GM12878 (cell line): ENCODE results near the gene AXL. TPM values are rescaled to one million over a fixed set of nuclear protein-coding genes. Genes with fewer than 3 reads are reported as not detected.

Experiments
- ATAC-seq: fragments of 200-7000 bp; cut with Tn5 transposase; 3 replicates; pipeline ENCODE4 v1.9.1; 2020; ENCODE audit warnings: mild to moderate bottlenecking, moderate library complexity
- BruUV-seq: library from RNA; stranded (reverse); fragments of 400-500 nt; replicated peaks from 2 replicates; lab custom pipeline; 2021; lab: Mats Ljungman, UMichigan
- CTCF ChIA-PET: fragments of 300-600 bp; sonication (Branson Sonifier 250); formaldehyde crosslinking; extraction: SDS; loops from one replicate; lab custom pipeline; 2021; ENCODE audit warnings: inconsistent platforms; lab: Yijun Ruan, JAX
- POLR2A ChIA-PET: fragments of 350-600 bp; formaldehyde crosslinking; extraction: SDS; loops from one replicate; lab custom pipeline; 2021; ENCODE audit warnings: inconsistent platforms; lab: Charles Lee
- RAD21 ChIA-PET: fragments of 300-600 bp; sonication (Branson Sonifier 250); formaldehyde crosslinking; loops from one replicate; lab custom pipeline; 2023; ENCODE audit warnings: antibody characterized with exemption; ENCODE audit not compliant: unreplicated experiment; lab: Charles Lee
- SMC1A ChIA-PET: fragments of 300-600 bp; sonication (Branson Sonifier 250); formaldehyde crosslinking; loops from one replicate; lab custom pipeline; 2023; ENCODE audit not compliant: unreplicated experiment, uncharacterized antibody; lab: Charles Lee
- DNase-seq: peaks from one replicate; pipeline ENCODE4 v3.0.0-alpha.2; 2011; ENCODE audit warnings: low read depth, low spot score
- FAIRE-seq: peaks from 3 replicates; lab custom pipeline; 2011; peaks lifted over from hg19 to GRCh38; lab: Jason Lieb, UNC
- H2AFZ ChIP-seq: 2 replicates; pipeline ENCODE4 v1.6.0; 2011; ENCODE audit warnings: low read depth, low read length, control low read depth; ENCODE audit not compliant: control insufficient read depth
- H3K27ac ChIP-seq: 2 replicates; pipeline ENCODE4 v1.5.1; 2011; ENCODE audit warnings: control low read depth; ENCODE audit not compliant: control insufficient read depth, insufficient read depth
- H3K27me3 ChIP-seq, 2 experiments: replicated peaks in 1 of 2; 2 replicates each; pipeline versions ENCODE4 v1.6.0 to v1.6.1; 2011; ENCODE audit warnings: low read length in 1 of 2; ENCODE audit not compliant: control insufficient read depth in 2 of 2, insufficient read depth in 2 of 2
- H3K36me3 ChIP-seq, 2 experiments: 2 replicates each; pipeline ENCODE4 v1.5.1; 2011; ENCODE audit warnings: low read length in 1 of 2; ENCODE audit not compliant: control insufficient read depth in 2 of 2, insufficient read depth in 2 of 2
- H3K4me1 ChIP-seq: 2 replicates; pipeline ENCODE4 v1.6.1; 2011; ENCODE audit warnings: mild to moderate bottlenecking, low read length, moderate library complexity, mixed read lengths; ENCODE audit not compliant: control insufficient read depth, insufficient read depth
- H3K4me2 ChIP-seq: 2 replicates; pipeline ENCODE4 v1.6.0; 2011; ENCODE audit warnings: control low read depth; ENCODE audit not compliant: control insufficient read depth, insufficient read depth
- H3K4me3 ChIP-seq: fragments of 200-600 bp; sonication (generic); 2 replicates; pipeline ENCODE4 v1.5.1; 2016
- H3K79me2 ChIP-seq: 2 replicates; pipeline ENCODE4 v1.6.0; 2011; ENCODE audit warnings: low read length; ENCODE audit not compliant: control insufficient read depth, insufficient read depth
- H3K9ac ChIP-seq: 2 replicates; pipeline ENCODE4 v1.8.0; 2011; ENCODE audit warnings: low read length, control low read depth, mixed read lengths; ENCODE audit not compliant: control insufficient read depth, insufficient read depth
- H3K9me3 ChIP-seq: replicated peaks from 3 replicates; pipeline ENCODE4 v1.5.1; 2011; ENCODE audit warnings: mild to moderate bottlenecking, low read length; ENCODE audit not compliant: control insufficient read depth, insufficient read depth
- H4K20me1 ChIP-seq: 2 replicates; pipeline ENCODE4 v1.6.0; 2011; ENCODE audit not compliant: control insufficient read depth, insufficient read depth
- CHD4 ChIP-seq: fragments of 200-600 bp; sonication (generic); IDR thresholded peaks from 2 replicates; pipeline ENCODE4 v1.6.1; 2016; ENCODE audit warnings: mild to moderate bottlenecking
- GABPA ChIP-seq: IDR thresholded peaks from 2 replicates; pipeline ENCODE4 v1.6.1; 2014; ENCODE audit warnings: antibody characterized with exemption, low read depth, mild to moderate bottlenecking, inconsistent platforms
- POLR2AphosphoS2 ChIP-seq: IDR thresholded peaks from 2 replicates; pipeline ENCODE4 v1.6.1; 2011; ENCODE audit warnings: low read depth, mild to moderate bottlenecking, low read length, improper control_type of control experiment, moderate library complexity
- SPI1 ChIP-seq: IDR thresholded peaks from 2 replicates; pipeline ENCODE4 v1.6.1; 2011; ENCODE audit warnings: low read depth, mild to moderate bottlenecking, low read length, moderate library complexity, borderline replicate concordance; ENCODE audit not compliant: insufficient read depth
- TBL1XR1 ChIP-seq: IDR thresholded peaks from 2 replicates; pipeline ENCODE4 v1.6.1; 2012; ENCODE audit warnings: low read depth, low read length, improper control_type of control experiment
- WGBS: methylation state at CpG from one replicate; pipeline ENCODE4 v1.1.6; 2016; ENCODE audit warnings: low lambda C conversion rate; ENCODE audit not compliant: insufficient replicate concordance, insufficient coverage; ENCODE audit errors: missing lambda C conversion rate; 5-methylcytosine and 5-hydroxymethylcytosine counted together
- in situ Hi-C: fragments of 300-500 bp; cut with MboI; formaldehyde crosslinking; loops from 9 replicates; pipeline ENCODE4 v1.14.3; 2018; ENCODE audit warnings: mixed read lengths
- intact Hi-C: fragments of 100-400 bp; cut with micrococcal nuclease; formaldehyde crosslinking; loops from one replicate; pipeline ENCODE4 v1.14.2; 2022; ENCODE audit not compliant: unreplicated experiment
- polyA plus RNA-seq, 11 experiments: library from polyadenylated mRNA; depleted of rRNA in 4 of 11; unstranded in 6 of 11; stranded (reverse) in 5 of 11; fragments of >200 nt; fragmentation: Nextera tagmentation in 4 of 11; fragmentation: Illumina TruSeq in 1 of 11; extraction: Ambion mirVana in 4 of 11; extraction: Trizol in 1 of 11; gene quantifications; 1 replicate in 1 of 11; 2 replicates in 10 of 11; pipeline versions ENCODE4 v1.2.1 to v1.2.3, GENCODE V29; 2011 to 2016; ENCODE audit warnings: inconsistent platforms in 2 of 11, missing spikeins in 2 of 11, low read depth in 1 of 11
- total RNA-seq, 4 experiments: library from RNA; depleted of rRNA in 3 of 4; stranded (reverse); fragments of >200 nt in 3 of 4; fragmentation: Illumina TruSeq in 1 of 4; extraction: Trizol in 1 of 4; gene quantifications; 2 replicates each; pipeline versions ENCODE4 v1.2.1 to v1.2.3, GENCODE V29; 2013 to 2021
- TF ChIP-seq, protein P1 (sequence below): IDR thresholded peaks from 2 replicates; pipeline ENCODE4 v1.6.1; 2012; ENCODE audit warnings: low read depth, low read length, improper control_type of control experiment

The AXL gene
- total and polyA plus RNA-seq, 10 of the 15 experiments (the other 5 are each of a cell fraction or from before 2014, with no cell fraction given): under 0.01 to 0.33 (median 0.07) TPM; not detected in 4

GRCh38 chr19:41193430-41194156, 25.4 kb upstream of the AXL start (continued):
- TF ChIP-seq, protein P1, sequence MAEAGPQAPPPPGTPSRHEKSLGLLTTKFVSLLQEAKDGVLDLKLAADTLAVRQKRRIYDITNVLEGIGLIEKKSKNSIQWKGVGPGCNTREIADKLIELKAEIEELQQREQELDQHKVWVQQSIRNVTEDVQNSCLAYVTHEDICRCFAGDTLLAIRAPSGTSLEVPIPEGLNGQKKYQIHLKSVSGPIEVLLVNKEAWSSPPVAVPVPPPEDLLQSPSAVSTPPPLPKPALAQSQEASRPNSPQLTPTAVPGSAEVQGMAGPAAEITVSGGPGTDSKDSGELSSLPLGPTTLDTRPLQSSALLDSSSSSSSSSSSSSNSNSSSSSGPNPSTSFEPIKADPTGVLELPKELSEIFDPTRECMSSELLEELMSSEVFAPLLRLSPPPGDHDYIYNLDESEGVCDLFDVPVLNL: no peak

GRCh38 chr19:41194157-41194552, 24.9 kb upstream of the AXL start:
- Histone ChIP-seq H4K20me1 (no peaks in the 10 kb centered on the region), H3K4me3 (no peak overlapping the region), H2AFZ (no peak overlapping the region), H3K36me3 (no peaks in the 10 kb centered on the region), H3K79me2 (no peaks in the 10 kb centered on the region), H3K4me1 (no peaks in the 10 kb centered on the region; the same call in 1 of the 2 replicates), H3K4me2 (no peak overlapping the region), H3K9ac (no peak overlapping the region), H3K9me3 (no peaks in the 10 kb centered on the region), H3K27me3 (peaks cover 3 to 15% of the 10 kb centered on the region in 2 experiments), H3K27ac (no peak overlapping the region)
- ATAC-seq: no peak
- intact Hi-C loops: no loop called here
- DNase-seq: no peak
- TF ChIP-seq GABPA (no peak), POLR2AphosphoS2 (no peak), SPI1 (peak; percentile 18; the same call in 1 of the 2 replicates), TBL1XR1 (no peak), CHD4 (no peak)
- SMC1A ChIA-PET: no interaction called here
- in situ Hi-C loops: no loop called here
- POLR2A ChIA-PET: no interaction called here
- FAIRE-seq: no peak
- WGBS: 9% methylated on average over 6 of the region's 6 CpGs
- CTCF ChIA-PET: no interaction called here
- RAD21 ChIA-PET: no interaction called here
- BruUV-seq: no TSS peak
